GM19238 (cell line): ENCODE measurements around the gene KCND1.
"Not testable (repeated sequence)": the region's sequence is repeated elsewhere in the genome, so short reads cannot be mapped to it uniquely, and the experiment has no call there.

Experiments
- DNase-seq: peaks from one replicate; pipeline ENCODE4 v3.0.0; 2011; ENCODE audit warnings: low spot score; ENCODE audit not compliant: insufficient read length

KCND1 gene

DNA sequence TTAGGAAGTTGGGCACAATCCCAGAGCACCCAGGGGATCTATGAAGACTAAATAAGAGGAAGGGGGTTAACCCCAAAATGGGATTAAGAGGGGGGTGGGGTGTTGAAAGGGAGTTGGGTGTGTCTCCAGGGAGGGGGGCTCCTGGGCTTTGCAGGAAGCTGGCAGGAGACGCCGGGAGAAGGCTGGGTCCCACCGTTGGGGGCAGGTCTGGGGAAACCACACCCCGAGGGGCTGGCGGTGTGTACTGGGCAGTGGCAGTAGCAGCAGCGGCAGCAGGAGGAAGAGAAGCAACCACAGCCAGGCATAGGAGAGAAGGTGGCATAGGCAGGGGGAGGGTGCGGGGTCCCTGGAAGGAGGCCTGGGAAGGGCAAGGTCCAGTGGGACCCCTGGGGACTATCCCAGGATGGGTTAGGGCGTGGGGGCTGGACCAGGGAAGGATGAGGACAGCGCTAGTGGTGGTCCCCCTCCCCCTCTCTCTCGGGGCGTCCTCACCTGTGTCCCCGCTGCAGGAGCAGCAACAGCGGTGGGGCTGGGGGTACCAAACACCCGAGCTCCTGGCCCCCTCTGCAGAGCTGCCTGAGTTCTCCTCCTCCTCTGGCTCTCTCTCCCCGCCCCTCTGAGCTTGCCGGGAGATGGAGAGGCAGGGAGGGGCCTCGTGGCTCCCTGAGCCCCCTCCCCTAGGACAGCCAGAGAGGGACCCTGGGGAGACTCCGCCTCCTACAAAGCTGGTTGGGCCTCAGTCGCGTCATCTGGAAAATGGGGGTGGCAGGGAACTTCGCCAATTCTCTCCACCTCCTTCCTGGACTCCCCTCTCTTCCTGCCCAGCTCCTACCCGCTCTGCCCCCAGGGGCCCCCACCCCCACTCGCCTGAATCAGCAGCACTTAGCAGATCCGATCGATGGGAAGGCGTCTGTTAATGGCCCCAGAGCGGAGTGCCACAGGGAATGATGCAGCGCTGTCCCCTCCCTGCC is at the start of gene KCND1:
Gene KCND1 (minus strand): TSS at position 596 of the 971 bp plus-strand sequence. CDS start 1,573 bp downstream, outside the sequence.
- no peak for DNase-seq

DNA sequence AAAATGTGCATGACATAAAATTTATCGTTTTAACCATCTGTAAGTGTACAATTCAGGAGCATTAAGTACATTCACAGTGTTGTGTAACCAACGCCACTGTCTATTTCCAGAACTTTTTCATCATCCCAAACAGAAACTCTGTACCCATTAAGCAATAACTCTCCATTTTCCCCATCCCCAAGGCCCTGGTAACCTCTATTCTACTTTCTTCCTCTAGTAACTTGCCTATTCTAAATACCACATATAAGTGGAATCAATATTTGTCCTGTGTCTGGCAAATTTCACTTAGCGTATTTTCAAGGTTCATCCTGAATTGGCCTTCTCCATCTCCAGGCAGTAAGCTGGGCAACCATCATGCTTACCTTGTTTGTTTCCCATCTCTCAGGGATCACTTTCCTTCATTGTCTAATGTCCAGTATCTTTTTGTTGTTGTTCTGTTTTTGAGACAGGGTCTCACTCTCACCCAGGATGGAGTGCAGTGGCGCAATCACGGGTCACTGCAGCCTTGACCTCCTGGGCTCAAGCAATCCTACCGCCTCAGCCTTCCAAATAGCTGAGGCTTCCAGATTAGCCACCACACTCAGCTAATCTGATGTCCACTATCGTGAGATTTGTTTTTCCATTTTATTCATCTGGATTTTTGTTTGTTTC is 48.1 kb upstream of the KCND1 start:
- no peak for DNase-seq

DNA sequence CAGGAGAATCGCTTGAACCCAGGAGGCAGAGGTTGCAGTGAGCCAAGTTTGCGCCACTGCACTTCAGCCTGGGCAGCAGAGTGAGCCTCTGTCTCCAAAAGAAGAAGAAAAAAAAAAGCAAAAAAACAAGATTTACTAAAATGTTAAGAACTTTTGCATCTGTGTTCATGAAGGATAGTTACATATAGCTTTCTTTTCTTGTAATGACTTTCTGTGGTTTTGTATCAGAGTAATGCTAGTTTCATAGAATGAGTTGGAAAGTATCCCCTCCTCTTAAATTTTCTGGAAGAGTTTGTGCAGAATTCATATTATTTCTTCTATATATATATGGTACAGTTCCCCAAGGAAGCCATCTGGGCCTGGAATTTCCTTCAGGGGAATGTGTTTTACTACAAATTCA is 47.4 kb upstream of the KCND1 start:
- no peak for DNase-seq

DNA sequence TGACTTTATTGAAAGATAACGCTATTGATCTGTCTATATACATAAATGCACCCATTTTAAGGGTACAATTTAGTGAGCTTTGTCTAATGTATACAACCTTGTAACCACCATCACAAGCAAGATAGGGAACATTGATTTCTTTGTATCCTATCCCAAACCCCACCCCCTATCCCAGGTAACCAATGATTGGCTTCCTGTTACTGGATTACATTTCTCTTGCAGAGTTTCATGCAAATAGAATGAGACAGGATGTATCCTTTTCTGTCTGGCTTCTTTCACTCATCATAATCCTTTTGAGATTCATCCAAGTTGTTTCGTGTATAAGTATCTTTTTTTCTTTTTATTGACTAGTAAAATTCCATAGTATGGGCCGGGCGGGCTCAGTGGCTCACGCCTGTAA is 32.1 kb upstream of the KCND1 start:
- no peak for DNase-seq

DNA sequence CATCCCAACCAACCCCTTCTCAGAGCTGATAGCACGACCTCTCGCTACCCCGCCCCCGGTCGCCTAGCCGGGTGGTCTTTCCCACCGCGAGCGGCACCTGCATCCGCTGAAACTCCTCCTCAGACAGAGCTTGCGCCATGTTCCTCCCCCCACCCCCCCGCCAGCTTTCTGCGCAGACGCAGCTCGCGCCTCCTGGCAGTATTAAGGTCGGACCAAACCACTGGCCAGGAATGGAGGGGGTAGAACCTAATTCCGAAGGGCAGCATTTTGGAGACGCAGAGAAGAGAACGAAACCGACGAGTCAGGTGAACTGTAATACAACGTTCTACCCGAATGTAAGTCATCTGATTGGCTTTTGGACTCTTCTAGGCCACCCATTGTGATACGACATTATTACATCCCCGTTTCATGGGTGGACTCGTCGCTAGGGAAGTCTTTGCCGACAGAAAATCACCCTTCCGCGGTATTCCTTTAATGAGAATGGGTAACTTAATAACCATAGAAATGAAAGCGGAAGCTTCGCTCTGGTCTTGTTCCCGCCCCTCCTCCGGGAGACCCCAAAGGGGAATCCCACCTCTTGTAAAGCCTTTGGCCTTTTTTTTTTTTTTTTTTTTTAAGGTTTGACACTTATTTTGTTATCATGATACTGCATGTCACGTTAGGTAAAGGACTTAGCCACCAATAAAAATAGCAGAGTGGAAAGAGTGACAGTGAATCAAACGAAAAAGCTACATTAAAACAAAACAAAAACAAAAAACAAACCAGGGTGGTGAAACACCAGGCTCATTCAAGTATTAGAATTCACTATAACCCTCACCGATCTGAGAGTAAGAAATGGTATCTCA is 30.7 kb upstream of the KCND1 start, which contains the start of gene GRIPAP1:
Gene GRIPAP1 (minus strand): TSS at position 174 of the 845 bp plus-strand sequence. CDS start 35 bp downstream, at position 139.
- peak; percentile 60 for DNase-seq

DNA sequence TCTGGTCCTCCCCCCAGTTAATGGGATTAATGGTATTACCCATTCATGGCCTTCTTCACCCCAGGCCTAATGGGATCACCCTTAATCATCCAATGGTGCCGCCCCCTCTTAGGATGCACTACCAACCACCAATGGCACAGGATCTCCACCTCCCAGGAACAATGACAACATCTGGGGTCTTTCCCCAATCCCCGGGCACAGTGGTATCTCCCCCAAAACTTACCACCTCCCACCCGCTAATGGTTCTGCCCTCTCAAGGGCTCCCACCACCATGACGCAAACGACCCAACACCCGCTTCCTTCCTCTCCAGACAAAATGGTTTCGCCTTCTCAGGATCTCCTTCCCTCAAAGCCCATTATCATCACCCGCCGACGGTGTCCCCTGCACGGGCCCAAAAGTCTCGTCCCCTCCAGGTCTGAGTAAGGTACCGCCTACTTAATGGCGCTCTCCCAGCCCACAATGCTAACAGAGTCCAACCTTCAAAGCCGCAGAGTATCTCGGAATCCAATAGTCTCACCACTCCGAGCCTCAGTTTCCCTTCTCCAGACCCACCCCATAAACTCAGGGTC is 30.0 kb upstream of the KCND1 start:
- DNase-seq: no peak

DNA sequence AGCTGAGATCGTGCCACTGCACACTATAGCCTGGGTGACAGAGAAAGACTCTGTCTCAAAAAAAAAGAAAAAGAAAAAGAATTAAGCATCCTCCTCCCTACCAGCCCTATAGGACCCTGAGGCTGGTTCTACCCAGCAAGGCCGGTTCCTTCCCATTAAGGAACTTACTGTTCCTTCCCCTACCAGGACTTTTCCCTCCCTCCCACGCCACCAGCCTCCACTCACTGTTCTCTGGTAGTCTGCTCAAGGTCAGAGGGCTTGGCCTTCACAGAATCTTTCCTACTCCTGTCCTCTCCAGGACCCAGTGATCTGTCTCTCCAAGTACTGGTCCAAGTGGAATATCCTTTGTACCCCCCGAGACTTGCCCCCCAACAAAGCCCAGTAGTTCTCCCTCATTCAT is 29.0 kb upstream of the KCND1 start:
- DNase-seq: no peak

DNA sequence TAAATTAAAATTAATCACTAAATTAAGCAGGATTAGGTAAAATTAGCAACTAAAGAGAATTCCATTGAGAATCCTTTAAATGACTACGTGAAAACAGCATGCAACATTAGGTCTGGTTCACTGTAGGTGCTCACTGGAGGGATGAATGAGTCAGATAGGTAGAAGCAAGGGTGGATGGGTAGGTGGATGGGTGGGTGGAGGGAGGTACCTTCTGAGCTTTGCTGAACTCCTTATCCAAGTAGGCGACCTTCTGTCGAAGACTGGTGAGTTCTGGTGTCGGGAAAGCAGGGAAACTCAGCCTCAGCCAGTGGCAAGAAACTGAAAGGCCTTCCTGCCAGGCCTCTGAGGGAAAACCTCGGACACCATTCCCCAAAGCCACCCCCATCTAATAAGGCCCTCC is 27.4 kb upstream of the KCND1 start:
- no peak for DNase-seq

DNA sequence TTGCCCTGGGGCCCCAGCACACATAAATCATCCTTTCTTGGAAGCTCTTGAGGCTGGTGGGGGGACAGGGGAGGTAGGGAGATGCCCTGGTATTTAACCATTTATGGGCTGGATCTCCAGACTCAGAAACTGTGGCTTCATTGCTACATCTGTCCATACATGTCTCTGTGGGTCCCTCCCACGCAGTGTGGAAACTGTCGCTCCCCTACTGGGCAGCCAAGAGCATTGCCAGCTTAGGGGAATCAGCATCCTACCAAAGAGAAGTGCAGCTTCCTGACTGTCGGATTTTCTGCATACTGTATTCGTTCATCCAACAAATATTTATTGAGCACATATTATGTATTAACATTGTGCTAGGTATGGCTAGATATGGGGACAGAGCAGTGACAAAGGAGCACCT is 26.7 kb upstream of the KCND1 start:
- no peak for DNase-seq

DNA sequence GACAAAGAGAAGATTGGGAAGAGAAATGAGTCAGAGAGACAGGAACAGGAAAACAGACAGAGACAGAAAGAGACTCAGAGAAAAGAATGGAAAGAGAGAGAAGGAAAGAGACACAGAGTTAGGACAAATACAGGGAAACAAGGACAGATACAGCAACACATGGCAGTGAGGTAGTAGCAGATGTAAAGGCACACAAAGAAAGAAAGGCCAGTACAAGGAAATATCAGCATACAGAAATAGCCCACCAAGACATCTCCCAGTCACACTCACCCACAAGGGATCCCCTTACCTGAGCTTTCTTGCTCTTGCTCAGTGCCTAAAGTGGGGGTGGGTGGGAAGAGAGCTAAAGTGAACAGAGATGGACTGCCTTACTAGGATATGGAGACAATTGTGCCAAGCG is 26.2 kb upstream of the KCND1 start:
- DNase-seq: no peak

DNA sequence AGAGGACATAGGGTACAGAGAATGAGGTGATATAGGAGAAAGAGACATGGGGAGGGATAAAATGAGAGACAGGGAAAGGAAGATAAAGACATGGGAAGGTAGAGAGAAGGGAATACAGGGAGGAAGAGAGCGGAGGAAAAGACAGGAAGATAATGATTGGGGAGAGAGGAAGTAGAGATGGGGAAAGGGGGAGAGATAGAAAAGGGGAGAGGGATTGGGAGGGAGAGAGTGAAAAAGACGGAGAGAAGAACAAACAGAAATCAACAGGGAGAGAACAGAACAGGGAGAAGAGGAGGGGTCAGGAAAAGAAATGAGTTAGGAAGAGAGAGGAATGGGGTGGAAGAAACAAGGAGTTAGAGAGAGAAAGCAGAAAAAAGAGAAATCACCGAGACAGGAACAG is 25.8 kb upstream of the KCND1 start:
- DNase-seq: no peak

DNA sequence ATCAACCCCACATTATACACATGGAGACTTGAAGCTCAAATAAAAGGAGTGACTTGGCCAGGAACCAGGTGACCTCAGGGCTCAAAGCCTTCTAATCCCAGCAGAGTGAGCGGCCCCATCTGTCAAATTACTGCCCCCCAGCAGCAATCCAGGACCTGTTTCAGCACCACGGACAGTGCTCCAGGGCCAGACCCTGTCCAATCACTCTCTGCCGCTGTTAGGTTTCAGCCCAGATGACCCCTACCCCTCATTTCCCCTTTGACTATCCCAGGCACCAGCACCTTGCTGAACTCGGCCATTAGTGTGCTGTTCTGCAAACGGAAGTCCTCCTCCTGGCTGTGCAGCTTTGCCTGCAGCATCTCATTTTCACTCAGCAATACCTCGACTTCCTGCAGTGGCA is 25.3 kb upstream of the KCND1 start:
- no peak for DNase-seq

DNA sequence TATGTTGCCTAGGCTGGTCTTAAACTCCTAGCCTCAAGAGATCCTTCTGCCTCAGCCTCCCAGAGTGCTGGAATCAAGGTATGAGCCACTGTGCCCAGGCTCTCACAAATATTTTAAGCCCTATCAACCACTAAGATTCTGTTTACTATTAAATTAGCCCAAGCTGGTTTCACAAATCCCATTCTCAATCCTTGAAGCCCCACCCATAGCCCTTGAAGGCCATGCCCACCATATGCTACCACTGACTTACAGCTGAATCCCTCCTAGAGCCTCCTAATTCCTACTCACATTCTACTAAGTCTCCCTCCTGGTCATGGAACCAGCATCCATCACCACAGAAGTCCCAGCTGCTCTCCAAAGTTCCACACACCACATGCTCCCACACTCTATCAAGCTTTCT is 20.7 kb upstream of the KCND1 start:
- no peak for DNase-seq

DNA sequence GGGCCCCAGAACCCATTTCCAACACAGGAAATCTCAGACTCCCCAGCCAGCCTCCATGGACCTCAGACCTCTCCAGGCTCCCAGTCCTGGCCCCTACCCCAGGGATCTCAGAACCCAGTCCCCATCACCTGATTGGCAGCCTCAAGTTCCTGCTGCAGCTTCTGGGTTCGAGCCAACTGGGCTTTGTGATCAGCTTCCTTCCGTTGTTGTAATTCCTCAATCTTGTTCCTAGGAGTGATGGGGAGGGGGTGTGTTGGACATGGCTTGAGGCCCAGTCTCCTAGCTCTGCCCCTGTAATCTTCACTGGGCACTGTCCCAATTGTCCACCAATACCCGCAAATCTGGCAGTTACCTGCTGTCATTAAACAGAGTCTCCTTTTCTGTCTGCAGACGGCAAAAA is 17.8 kb upstream of the KCND1 start:
- no peak for DNase-seq

DNA sequence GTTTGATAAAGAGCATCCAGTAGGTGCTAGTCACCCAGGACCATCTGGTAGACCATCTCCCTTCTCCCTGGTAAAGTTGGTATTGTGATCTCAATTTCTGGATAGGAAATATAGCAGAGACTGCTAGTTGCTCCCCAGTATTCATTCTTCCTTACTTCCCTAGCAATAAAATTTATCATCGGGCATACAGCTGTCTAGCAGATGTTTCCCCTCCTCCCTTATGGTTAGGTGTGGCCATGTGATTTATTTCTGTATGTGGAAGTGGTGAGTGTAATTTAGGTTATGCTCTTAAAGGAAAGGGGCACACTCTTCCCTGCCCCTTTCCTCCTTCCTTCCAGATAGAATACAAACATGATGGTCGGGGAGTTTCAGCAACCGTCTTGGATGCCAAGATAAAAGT is 12.3 kb upstream of the KCND1 start:
- no peak for DNase-seq

DNA sequence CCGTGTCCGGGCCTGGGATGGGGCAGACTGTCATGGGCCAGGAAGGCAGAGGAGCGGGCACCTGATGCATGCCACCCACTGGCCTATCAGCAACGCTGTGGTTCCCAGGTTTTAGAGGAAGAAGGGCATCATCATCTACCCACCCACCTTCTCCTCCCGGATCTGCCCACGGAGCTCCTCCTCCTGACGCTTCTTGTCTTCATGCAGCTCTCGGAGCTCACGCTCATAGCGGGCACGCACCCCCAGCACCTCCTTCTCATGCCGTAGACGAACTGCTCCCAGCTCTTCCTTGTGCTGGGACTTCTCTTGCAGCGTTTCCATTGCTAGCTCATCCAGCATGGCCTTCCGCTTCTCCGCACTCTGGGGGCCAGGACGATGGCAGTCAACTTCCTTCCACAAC is 11.4 kb upstream of the KCND1 start:
- DNase-seq: no peak

DNA sequence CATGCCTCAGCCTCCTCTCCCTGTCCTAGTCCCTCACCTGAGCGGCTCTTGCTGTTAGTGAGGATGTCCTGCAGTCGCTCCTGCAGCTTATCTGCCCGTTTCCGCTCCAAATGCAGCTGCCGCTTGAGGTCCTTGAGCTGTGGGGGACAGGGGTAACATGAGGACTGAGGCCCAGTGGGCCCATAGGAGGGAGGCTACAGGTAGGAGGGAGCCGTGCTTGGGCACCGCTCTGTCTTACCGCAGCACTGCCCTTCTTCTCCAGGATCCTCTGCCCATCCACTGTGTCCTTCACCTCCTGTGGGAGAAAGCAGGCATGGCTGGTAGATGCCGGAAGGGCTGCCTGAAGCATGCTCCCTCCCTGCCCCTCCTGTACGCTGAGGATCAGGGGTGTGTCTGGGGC is 9.5 kb upstream of the KCND1 start:
- no peak for DNase-seq

DNA sequence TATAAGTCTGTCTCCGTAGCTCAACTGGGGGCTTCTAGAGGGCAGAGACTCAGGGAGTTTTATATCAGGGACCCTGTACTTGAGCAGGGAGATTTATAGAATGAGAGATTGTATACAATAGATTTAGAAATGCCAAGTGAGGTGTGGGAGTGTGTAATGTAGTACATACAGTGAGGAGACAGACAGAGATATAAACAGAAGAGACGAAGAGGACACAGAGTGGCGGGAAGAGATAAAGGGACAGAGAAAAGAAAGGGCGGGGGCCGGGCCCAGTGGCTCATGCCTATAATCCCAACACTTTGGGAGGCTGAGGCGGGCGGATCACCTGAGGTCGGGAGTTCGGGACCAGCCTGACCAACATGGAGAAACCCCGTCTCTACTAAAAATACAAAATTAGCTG is 8.7 kb upstream of the KCND1 start:
- not testable (repeated sequence) for DNase-seq

DNA sequence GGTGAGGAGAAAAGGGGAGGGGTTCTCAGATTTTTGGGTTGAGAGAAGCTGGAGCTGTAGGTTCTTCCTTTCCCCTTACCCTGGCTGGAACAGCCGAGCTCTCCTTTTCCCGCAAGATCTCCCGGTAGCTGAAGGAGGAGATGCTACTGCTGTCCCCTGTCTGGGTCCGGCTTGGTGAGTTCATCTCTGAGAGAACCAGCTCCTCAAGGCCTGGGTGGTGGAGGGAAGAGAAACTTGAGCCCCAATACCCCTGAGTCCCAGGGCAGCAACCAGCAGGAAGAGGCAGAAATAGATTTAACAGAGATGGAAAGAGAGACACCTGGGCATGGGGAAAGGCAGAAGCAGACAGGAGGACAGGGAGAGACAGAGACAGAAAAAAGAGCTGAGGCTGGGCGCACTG is 6.6 kb upstream of the KCND1 start:
- no peak for DNase-seq

DNA sequence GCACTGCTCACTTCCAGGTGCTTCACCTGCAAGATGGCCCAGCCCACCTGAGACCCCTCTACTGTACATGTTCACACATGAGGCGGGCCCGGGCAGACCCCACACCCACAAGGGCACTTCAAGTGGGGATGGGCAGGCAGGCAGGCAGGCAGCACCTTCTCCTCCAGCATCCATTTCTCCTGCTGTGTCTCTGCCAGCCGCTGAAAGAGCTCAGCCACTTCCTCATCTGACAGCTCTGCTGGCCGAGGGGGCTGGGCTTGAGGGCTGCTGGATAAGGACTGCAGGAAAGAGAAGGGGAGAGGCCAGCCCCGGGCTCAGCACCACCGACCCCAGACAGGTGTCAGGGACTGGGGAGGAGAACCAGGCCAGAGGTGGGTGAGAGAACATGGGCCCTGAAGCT is 4.4 kb upstream of the KCND1 start:
- DNase-seq: no peak

DNA sequence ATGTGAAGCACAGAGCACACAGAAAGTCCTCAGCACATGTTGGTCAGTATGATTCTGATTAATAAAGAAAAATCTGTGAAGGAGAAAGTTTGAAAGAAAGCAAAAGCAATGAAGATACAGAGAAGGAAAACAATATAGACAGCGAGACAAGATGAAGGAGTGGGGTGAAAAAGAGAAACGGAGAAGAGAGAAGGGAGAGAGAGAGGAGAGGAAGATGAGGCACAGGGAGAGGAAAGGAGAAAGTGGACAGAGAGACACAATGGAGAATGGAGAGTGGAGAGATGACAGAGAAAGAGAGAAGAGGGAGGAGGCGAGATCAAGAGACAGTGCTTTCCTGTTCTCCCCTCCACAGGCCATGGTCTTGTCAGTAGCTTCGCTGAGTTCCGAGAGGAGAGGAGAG is 3.9 kb upstream of the KCND1 start:
- DNase-seq: no peak
